PC-9 (cell line): ENCODE data around the gene ADAMTSL1.

Experiments
- CTCF ChIP-seq: fragments of 200-600 bp; sonication (generic); conservative IDR thresholded peaks from 2 replicates; pipeline ENCODE4 v1.6.1; 2017; ENCODE audit warnings: mixed run types, antibody characterized with exemption, mild to moderate bottlenecking, moderate library complexity
- EZH2 ChIP-seq: fragments of 200-600 bp; sonication (generic); IDR thresholded peaks from 2 replicates; pipeline ENCODE4 v1.8.0; 2017; ENCODE audit warnings: antibody characterized with exemption, low read depth

DNA sequence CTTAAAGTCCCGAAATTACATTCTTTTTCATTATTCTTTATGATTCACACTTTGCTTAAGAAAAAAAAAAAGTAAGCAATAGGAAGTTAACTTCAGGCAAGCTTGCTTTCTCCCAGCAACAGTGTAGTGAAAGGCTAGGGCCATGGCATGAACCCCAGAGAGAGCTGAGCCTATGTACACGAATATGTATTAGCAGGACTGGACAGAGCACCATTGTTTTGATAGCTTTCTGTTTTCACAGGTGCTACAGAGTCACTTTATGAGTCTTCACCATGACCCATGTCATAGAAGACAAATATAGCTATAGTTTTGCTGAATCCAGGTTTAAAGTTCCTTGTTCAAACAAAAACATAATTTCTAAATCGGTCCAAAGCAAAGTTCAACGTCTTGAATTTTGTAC is 199.2 kb downstream of the ADAMTSL1 start:
- TF ChIP-seq CTCF (no peak), EZH2 (no peak)
